NCI-H2107 treated with DMSO at 0.1 percent for 48 hours (cell line): Measurements from ENCODE around the gene GUK1.
"Not testable (repeated sequence)": the region's sequence is repeated elsewhere in the genome, so short reads cannot be mapped to it uniquely, and the experiment has no call there.

Source experiments
- DNase-seq: peaks from one replicate; lab custom pipeline; 2025; ENCODE audit not compliant: unreplicated experiment; lab: John Stamatoyannopoulos, UW

GUK1 gene

DNA sequence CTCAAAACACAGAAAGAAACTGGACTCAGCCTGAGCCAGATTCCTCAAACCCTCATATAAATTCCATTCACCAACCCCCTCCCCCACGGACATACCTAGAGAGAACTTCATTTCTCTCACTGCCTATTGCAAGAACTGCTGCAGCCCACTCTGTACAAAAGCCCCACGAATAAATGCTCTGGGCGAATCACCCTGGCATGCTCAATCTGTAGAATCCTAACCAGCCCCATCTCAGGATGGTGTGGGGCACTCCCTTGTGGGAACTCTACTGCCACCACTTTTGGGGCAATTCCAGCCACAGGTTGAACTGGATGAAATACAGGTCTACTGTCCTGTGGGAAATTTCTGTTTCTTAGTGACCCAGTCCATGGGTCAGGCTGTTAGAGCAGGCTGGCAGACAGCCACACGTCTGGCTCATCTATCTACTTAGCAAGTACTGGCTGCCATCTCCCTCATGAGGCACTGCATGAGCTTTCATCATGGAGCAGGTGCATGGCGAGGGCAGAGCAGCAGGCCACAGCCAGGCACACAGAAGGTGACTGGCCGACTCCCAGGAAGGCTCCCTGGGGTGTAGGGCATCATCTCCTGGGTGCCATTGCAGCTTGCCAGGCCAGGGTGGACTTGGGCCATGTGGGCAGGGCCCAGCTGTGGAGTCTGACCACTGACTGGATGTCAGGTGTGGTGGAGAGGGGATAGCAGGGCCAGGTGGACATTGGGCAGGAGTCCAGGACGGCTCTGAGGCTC lies 35.4 kb upstream of the GUK1 start:
- no peak for DNase-seq

DNA sequence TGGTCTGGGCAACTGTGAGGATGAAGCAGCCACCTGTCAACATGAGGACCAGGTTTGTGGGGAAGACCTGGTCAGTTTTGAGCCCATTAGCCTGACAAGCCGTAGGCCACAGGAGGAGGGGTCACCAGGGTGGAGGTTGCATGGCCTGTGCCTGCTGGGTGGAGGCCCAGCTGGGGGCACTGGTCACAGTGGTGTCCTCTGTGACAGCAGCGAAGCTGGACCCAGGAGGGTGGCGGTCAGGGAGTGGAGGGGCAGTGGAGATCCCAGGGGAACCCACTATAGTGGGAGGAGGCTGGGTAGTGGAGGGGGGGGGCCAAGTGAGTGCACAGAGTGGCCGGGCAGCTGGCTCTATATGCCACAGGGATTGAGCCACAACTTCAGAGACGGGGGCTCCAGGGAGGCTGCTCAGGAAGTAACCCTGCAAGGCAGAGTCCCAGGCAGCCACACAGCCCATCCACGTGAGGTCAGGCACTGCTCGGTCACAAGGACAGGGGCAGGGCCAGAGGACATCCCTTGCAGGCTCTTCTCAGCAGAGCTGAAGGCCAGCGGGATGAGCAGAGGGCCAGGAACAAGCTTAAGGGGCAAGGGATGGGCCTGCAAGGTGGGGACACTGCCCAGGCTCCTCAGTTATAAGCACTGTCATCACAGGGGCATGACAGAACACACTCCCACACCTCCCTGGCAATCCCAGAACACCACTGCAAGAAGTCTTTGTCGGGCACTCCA lies 34.6 kb upstream of the GUK1 start:
- DNase-seq, result no peak

- no peak for DNase-seq
Measured at GRCh38 chr1:228105996-228106799, 33.9 kb upstream of the GUK1 start.

- DNase-seq, result no peak
Measured at GRCh38 chr1:228106800-228107054, 33.4 kb upstream of the GUK1 start.

DNA sequence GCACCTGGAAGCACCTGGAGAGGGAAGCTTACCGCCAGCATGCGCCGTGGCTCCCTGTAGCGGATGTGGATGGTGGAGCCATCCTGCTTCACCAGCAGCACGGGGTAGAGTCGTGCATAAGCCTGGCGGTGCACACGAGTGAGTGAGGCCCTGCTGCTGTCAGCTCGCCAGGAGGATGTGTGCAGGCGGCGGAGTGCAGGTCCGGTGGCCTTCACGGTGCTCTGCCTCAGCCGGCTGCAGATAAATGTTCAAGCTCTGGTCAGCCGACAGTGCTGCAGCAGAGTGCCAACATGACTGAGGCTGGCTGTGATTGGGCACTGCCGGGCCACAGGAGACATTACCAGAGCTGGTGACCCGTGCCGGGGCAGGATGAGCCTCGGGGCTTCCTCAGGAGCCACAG lies 32.4 kb upstream of the GUK1 start:
- DNase-seq, result no peak

DNA sequence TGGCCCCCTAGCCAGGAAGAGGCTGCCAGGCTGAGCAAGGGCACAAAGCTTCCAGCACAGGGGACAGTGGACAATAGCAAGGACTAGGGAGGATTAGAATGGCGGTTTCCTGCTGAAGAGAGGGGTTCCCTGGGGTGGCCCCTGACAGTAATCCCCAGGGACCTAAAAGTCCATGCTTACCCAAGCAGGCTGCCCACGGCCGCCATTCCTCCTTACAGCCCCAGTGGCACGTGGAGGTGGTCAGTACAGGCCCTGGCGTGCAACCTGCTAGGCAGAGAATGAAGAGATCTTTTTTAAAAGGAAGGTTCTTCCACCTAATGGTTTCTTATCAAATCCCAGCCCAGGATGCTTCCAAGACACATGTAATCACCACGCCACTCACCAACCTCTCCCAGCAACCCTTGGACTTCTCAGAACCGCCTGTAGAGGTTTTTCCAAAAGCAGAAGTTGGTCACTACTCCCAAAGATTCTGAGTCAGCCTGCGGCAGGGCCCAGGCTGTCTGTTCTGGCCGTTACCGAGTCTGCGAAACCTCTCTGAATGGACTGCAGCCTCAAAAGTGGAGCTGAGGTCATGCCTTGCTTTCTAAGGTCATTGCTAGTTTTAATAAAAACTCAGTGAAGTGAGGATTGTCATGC lies 31.9 kb upstream of the GUK1 start:
- DNase-seq, result no peak

DNA sequence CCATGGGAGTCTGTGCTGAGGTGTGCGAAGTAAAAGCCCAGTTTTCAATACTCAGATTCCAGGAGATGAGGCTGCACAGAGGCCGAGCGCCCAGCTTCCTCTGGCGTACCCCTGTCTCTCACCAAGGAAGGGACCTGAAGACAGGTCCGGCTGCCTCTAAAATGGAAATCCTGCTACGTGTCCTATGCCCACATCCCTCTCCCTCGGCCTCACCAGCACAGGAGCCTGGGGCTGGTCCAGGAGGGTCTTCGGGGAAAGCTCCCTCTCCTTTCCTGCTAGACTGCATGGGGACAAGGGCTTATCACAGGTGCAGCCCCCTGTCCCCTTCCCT lies 31.4 kb upstream of the GUK1 start:
- no peak for DNase-seq

DNA sequence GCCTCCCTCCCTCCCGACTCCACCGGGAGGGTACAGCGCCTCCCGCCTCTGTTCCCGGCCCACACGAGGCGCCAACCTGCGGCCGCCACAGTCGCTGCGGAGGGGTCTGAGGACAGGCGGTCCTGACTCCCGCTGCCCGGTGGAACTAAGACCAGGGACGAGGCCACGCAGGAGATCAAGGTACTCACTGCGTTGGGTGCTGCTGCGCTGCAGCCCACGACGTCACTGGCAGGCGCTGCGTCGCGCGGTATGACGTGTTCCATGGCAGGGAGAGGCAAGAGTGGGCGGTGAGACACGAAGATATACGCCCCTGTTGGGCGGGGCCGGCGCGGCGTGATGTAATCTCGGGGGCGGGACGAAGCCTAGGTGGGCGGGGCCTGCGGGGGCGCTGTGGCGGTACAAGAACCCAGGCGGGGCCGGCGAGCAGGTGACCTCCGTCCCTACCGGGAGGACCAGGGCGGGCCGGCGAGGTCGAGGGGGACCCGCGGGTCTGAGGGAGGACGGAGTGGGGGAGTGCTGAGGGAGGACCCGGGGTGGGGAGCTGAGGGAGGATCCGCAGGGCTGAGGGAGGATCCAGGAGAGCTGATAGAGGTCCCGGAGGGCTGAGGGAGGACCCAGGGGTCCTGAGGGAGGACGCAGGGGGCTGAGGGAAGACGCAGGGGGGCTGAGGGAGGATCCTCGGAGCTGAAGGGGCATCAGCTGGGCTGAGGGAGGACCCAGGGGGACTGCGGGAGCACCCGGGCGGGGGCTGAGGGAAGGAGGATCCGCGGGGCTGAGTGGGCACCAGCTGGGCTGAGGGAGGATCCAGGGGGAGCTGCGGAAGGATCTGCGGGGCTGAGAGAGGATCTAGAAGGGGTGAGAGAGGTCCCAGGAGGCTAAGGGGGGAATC lies 30.8 kb upstream of the GUK1 start, which contains the start of gene MRPL55:
TSS of gene MRPL55 (minus strand) at position 227 of the 889 bp plus-strand sequence. CDS start 1,039 bp downstream, outside the sequence.
- peak; percentile 89 for DNase-seq

DNA sequence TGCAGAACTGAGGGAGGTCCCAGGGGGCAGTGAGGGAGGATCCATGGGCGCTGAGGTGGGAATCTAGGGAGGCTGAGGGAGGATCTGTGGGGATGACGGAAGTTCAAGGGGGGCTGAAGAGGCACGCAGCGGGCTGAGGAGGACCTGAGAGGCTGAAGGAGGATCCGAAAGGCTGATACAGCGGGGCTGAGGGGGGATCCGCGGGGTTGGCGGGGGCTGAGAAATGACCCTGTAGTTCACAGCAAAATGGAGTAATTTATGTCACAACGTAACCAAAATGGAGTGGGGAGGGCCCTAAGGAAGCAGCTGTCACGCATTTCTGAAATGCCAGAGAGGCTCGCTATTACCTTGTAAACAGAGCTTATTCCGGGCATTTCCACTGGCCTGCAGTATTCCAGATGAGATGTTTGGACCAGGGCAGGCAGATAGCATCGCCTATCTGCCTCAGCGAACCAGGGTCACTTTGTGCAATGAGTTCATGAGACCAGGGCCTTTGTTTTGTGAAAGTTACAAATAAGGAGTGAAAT lies 30.1 kb upstream of the GUK1 start:
- DNase-seq, result no peak

GRCh38 chr1:228110556-228110955 lies 29.5 kb upstream of the GUK1 start:
- no peak for DNase-seq

GRCh38 chr1:228111315-228111714 lies 28.8 kb upstream of the GUK1 start:
- DNase-seq, result not testable (repeated sequence)

- no peak for DNase-seq
Measured at GRCh38 chr1:228112167-228112566, 27.9 kb upstream of the GUK1 start.

DNA sequence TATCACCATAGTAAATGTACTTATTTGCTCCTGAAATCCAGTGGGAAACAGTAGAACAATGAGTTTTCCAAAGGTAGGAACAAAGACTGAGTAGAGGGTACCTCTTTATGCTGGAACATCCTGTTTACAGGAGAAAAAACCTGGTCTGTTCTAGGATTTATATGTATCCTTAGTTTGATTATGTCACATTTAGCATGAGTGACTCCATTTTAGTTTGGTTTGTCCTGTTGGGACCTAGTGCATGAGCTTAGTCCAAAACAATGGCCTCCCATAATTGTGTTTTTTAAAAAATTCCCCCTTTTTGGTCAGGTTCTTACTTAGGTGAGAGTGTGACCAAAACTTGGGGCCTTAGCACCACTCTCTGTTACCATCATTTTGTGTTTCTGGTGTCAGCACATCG lies 27.5 kb upstream of the GUK1 start:
- DNase-seq, result no peak

GRCh38 chr1:228114827-228115226 lies 25.3 kb upstream of the GUK1 start:
- DNase-seq, result no peak

DNA sequence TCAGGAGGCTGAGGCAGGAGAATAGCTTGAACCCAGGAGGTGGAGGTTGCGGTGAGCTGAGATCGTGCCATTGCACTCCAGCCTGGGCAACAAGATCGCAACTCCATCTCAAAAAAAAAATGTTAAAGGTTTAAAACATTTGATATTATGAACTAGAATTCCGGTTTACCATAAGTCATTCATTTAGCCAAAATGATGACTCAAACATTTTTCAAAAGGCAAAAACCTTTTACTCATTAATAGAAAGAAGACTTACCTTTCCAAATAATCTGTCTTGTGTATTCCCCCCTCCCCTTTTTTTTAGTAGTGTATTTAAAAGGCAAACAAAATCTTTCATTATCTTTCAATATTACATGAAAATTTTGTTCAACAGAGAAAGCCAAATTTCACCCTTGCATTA lies 22.7 kb upstream of the GUK1 start:
- DNase-seq, result no peak

- no peak for DNase-seq
Measured at GRCh38 chr1:228118040-228118439, 22.0 kb upstream of the GUK1 start.

GRCh38 chr1:228120351-228120750 lies 19.7 kb upstream of the GUK1 start:
- DNase-seq, result no peak

GRCh38 chr1:228120857-228121489 lies 19.1 kb upstream of the GUK1 start:
- no peak for DNase-seq

DNA sequence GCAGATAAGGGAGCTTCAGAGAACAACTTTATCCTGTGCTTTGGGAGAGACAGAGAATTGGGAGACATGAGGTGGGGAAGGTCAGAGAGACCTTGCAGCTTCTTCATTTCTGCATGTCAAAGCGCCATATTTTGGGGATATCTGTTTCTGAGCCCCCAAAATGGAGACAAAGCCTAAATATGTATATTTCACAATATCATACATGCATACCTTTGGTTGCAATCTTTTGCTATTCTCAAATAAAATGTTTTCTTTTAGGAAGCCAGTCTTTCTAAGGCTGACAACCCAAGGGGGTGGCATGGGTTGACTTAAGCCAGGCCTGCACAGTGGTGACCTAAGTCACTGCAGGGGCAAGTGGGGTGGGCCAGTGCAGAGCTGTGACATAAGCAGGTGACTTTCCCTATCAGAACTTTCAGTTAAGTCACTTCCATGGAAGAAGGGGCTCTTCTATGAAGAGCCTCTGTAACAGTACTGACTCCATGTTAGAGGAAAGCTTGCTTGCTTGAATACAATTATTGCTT lies 17.1 kb upstream of the GUK1 start:
- no peak for DNase-seq

GRCh38 chr1:228123505-228123904 lies 16.6 kb upstream of the GUK1 start:
- DNase-seq, result no peak
